ENCODE results near the gene GLT8D1.

- TF ChIP-seq EZH2 (IDR thresholded peaks at IDR 0.05) (no peak), EZH2phosphoT487 (IDR thresholded peaks at IDR 0.05) (no peak)
- TF ChIP-seq, protein P1, sequence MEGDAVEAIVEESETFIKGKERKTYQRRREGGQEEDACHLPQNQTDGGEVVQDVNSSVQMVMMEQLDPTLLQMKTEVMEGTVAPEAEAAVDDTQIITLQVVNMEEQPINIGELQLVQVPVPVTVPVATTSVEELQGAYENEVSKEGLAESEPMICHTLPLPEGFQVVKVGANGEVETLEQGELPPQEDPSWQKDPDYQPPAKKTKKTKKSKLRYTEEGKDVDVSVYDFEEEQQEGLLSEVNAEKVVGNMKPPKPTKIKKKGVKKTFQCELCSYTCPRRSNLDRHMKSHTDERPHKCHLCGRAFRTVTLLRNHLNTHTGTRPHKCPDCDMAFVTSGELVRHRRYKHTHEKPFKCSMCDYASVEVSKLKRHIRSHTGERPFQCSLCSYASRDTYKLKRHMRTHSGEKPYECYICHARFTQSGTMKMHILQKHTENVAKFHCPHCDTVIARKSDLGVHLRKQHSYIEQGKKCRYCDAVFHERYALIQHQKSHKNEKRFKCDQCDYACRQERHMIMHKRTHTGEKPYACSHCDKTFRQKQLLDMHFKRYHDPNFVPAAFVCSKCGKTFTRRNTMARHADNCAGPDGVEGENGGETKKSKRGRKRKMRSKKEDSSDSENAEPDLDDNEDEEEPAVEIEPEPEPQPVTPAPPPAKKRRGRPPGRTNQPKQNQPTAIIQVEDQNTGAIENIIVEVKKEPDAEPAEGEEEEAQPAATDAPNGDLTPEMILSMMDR (IDR thresholded peaks at IDR 0.05), result no peak
Observed at GRCh38 chr3:52703341-52703740, 2.2 kb downstream of the GLT8D1 start.

Data from neural progenitor cell (in vitro differentiated cells).